AG10803 (cell line): ENCODE results near the gene FIG4.
"Not testable (repeated sequence)": the region's sequence is repeated elsewhere in the genome, so short reads cannot be mapped to it uniquely, and the experiment has no call there.

Experiments
- DNase-seq: peaks from one replicate; pipeline ENCODE4 v3.0.0; 2010; ENCODE audit warnings: low read depth
- H3K4me3 ChIP-seq: 2 replicates; pipeline ENCODE4 v1.5.1; 2011; ENCODE audit warnings: mild to moderate bottlenecking, low read length, control low read depth
- TF ChIP-seq, protein P1 (sequence below): conservative IDR thresholded peaks from 2 replicates; pipeline ENCODE4 v1.5.1; 2011; ENCODE audit warnings: mild to moderate bottlenecking, low read length, control low read depth, inconsistent platforms

FIG4 gene

DNA sequence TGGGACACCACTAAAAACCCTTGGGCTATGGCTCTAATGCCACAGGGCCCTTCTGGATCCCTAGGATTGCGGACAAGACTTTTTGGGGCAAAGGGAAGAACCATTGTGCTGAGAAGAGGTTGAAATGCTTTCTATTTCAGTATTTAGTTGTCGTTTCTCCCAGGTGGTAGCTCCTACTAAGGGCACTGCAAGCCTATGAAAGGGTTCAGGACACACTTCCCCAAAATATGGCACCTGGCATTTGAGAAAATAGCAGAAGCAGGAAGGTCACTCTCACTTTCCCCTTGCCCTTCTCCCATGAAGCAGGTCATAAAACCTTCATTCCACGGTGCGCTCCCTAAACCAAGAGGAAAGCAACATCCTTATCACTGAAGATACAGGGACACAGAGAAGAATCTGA is 161.6 kb downstream of the FIG4 start:
- TF ChIP-seq, protein P1, sequence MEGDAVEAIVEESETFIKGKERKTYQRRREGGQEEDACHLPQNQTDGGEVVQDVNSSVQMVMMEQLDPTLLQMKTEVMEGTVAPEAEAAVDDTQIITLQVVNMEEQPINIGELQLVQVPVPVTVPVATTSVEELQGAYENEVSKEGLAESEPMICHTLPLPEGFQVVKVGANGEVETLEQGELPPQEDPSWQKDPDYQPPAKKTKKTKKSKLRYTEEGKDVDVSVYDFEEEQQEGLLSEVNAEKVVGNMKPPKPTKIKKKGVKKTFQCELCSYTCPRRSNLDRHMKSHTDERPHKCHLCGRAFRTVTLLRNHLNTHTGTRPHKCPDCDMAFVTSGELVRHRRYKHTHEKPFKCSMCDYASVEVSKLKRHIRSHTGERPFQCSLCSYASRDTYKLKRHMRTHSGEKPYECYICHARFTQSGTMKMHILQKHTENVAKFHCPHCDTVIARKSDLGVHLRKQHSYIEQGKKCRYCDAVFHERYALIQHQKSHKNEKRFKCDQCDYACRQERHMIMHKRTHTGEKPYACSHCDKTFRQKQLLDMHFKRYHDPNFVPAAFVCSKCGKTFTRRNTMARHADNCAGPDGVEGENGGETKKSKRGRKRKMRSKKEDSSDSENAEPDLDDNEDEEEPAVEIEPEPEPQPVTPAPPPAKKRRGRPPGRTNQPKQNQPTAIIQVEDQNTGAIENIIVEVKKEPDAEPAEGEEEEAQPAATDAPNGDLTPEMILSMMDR: no peak
- no peak overlapping the region for H3K4me3 ChIP-seq
- DNase-seq: no peak

GRCh38 chr6:109853426-109853825 is 162.3 kb downstream of the FIG4 start:
- no peak overlapping the region for H3K4me3 ChIP-seq
- TF ChIP-seq, protein P1: no peak
- DNase-seq: no peak

GRCh38 chr6:109853951-109854350 is 162.9 kb downstream of the FIG4 start:
- DNase-seq: no peak
- H3K4me3 ChIP-seq: no peak overlapping the region
- TF ChIP-seq, protein P1: no peak

- DNase-seq: no peak
Measured at GRCh38 chr6:109854541-109855308, 163.6 kb downstream of the FIG4 start.

GRCh38 chr6:109855476-109856040 is 164.5 kb downstream of the FIG4 start:
- not testable (repeated sequence) for DNase-seq, H3K4me3 ChIP-seq

More at GRCh38 chr6:109854541-109855308, 163.6 kb downstream of the FIG4 start:
- TF ChIP-seq, protein P1: no peak
- no peak overlapping the region for H3K4me3 ChIP-seq

DNA sequence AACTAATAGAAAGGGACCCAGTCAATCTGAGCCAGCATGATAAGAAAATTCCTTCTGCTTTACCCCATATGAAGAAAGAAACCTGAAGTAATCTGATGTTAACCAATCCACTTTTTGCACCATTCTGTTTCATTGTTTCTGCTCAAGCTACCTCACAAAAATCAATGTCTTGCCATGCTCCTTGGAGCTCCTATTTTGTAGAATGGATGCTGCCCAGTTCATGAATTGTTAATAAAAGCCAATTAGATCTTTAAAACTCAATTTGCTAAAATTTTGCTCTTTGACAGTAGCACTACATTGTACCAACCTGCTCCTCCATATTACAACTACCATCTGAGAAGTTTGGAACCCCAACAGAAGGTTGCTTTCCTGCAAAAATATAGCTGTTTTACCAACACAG is 170.8 kb downstream of the FIG4 start:
- TF ChIP-seq, protein P1: no peak
- DNase-seq: no peak
- H3K4me3 ChIP-seq: no peak overlapping the region

GRCh38 chr6:109864050-109864449 is 173.0 kb downstream of the FIG4 start:
- no peak overlapping the region for H3K4me3 ChIP-seq
- no peak for DNase-seq
- TF ChIP-seq, protein P1: no peak
